ENCODE data around the gene FAM72A.
"Not testable (repeated sequence)": the region's sequence is repeated elsewhere in the genome, so short reads cannot be mapped to it uniquely, and the experiment has no call there.

Gene FAM72A

GRCh38 chr1:206202789-206203363, at the start of gene FAM72A:
Gene FAM72A, minus strand, starts transcription at chr1:206202839. Its CDS starts 814 bp downstream, at chr1:206202025.
- peak; percentile 99 for DNase-seq

GRCh38 chr1:206250953-206251681, 48.5 kb upstream of the FAM72A start:
- not testable (repeated sequence) for DNase-seq

GRCh38 chr1:206246129-206246886, 43.7 kb upstream of the FAM72A start:
- DNase-seq: not testable (repeated sequence)

DNA sequence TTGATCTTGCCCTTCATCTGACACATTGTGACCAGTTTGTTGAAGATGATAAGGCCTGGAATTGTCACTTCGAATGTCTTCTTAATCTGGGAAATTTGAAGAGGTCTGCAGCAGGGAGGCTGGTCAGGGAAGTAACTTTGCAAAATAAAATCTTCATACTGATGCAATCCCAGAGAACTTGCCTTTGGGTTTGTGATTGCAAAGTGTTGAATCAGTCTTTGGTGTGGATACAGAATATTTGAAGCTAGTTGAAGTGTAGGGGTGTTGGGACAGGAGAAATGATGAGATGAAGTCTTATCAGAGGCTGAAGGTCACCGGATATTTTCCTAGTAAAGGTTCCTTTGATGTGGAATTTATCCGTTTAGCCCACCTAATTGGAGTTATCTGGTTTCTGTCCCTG, 42.8 kb upstream of the FAM72A start:
- DNase-seq: not testable (repeated sequence)

- DNase-seq: not testable (repeated sequence)
Measured at GRCh38 chr1:206243335-206243734, 40.7 kb upstream of the FAM72A start.

DNA sequence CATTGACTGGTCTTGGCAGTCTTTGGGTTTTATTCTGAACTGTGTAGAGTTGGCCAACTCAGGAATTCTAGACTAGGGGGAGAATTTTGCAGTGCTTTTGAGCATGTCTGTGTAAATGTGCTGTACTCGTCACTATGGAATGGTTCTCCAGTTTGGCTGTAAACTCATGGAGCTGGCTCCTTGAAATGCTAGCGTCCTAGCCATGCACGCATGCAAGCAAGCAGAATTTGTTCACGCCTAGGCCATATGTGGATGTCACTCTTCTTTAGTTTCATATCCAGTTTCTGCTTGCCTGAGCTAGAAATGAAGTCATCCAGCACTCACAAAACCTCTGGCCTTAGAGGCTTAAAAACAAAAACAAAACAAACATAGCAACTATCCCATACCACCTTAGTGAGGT, 37.6 kb upstream of the FAM72A start:
- not testable (repeated sequence) for DNase-seq

- DNase-seq: not testable (repeated sequence)
Measured at GRCh38 chr1:206235190-206235589, 32.6 kb upstream of the FAM72A start.

DNA sequence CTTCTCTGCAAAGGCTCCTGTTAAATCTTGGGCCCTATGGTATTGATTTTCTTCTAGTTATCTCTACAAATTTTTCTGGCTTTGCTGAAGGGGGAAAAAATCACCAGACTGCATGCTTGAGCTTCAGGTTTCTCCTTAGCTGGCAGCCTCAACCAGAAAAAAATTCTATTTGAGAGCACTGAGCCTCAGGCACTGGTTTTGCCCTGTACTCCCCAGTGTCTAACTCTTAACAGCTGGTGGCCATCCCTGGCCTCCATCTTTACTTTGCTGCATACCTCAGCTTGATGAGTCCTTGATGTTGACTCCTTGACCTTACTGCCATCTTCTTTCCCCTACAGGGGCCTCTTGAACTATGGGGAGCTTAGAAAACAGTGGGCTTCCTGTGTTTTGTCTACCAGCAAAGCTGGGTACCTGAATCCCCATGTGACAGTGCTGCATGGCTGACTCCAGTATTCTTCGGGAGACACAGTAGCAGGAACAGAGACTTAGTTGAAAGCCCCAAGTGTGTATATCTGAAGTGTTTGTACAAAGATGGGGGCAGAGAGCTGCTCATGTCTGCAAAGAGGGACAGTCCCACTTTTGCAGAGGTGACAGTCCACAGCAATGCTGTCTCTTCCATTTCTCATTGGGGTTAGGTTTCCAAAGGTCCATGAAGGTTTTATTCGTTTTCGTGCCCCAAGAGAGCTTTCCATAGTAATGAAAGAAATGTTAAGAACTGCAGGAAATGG, 31.7 kb upstream of the FAM72A start:
- DNase-seq: not testable (repeated sequence)

DNA sequence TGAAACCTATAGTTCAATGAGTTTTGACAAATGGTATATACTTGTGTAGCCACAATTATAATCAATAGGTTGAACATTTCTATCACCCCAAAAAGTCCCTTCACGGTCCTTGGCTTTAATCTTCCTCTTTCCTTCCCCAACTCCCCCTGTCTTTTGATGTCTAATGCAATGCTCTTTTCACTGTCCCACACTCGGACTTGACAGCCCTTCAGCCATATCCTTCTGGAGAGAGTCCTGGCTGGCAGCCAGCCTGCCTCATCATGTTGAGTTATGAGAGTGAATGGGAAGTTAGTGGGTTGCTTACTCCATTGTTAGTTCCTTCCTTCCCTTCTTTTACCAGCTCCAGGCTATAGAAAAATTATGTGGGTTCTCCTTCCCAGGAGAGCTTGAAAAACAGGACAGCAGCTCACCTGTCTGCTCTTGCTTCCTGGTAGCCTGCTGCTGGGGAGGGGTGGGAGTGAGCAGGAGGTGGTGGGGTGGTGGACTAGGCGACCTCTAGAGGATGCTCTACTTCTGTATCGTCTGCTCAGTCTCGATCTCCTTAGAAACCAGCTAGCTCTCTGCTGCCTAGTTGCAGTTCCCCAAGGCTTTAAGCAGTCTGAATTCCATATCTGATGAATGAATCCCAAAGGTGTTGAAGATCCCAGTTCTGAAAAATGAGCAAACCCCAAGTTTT, 30.5 kb upstream of the FAM72A start:
- not testable (repeated sequence) for DNase-seq

DNA sequence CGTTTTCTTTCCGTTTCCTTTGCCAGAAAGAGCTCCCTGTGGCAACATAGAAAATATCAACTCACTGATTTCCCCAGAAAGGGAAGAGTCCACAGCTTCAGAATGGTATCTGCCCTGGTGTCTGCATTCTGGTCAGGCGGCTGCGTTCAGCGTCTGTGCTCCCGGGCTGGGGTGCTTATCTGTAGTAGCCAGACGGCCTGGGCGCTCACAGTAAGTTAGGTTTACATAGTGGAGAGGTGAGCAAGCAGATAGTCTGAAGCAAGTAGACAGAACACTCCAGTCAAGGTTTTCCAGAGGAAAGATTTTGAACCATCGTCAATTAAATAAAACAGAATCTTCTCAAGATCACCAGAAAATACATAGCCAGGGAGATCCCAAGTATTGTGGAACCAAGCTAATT, 29.4 kb upstream of the FAM72A start:
- not testable (repeated sequence) for DNase-seq

GRCh38 chr1:206229286-206229685, 26.6 kb upstream of the FAM72A start:
- DNase-seq: not testable (repeated sequence)

DNA sequence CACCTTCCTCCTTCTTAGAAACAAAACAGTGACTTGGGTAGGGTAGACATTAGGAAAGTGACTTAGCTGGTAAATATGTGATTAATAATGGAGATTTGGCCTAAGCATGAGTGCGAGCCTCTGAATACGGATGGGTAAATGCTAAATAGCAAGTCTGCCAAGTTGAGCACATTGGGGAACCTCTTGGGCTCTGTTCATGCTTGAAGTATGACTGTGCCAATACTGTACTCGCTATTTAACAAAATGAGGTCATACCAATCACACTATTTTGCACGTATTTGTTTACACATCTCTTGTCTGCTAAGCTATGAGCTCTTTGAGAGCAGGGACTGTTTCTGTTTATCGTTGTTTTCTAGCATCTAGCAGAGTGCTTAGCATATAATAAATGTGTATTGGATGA, 24.2 kb upstream of the FAM72A start:
- not testable (repeated sequence) for DNase-seq

DNA sequence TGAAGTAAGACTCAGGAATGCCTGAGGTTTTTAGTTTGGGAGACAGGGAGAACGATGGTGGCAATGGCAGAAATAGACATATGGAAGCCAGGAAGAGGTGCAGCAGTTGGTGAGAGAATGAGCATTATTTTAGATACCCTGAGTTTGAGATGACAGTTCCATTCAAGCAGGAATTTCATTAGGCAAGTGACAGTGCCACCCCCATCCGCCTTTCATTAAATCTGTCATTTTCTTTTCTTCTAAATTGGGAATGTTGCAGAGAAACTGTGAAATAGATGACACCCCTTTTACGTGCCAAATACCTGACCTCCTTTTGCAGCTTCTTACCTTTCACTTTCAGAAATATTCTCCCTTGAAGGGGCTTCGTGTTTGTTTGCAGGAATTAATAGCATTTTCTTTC, 22.7 kb upstream of the FAM72A start:
- DNase-seq: not testable (repeated sequence)

DNA sequence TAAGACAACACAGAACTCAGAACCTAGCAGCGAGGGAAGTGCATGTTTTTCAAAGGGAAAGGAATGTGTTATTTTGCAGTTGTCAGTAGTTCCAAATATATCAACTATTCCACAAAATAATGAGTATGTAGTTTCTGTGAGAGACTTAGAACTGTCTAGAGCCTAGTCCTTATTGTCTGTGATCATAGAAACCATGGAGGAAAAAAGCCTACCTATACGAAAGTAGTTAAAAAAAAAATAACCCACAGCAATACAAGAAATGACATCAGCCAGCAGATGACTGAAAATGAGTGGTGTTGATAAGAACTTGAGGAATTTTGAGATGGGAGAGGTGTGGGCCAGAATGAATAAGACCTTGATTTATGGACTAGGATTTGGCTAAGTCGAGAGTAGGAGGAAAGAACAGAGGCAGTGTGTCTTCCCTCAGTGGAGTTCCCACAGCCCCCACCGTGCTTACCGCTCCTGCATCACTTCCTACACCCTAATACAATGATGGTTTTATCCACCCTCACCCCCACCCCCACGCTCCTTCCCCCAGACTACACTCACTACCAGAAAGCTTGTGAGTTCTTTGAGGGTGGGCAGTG, 21.6 kb upstream of the FAM72A start:
- DNase-seq: not testable (repeated sequence)

DNA sequence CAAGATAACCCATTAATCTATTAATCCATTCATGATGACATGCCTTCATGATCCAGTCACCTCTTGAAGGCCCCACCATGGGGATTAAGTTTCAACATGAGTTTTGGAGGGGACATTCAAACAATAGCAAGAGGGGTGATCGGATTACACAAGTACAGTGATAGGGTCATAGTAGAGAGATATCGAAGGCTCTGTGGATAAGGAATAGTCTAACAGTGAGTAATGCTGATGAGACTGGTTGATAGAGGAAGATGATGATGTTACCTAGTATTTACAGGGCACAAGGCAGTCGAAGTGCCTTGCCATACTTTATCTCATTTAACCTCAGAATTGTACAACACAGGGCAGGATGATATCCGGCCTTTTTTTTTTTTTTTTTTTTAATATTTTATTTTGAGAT, 18.9 kb upstream of the FAM72A start:
- not testable (repeated sequence) for DNase-seq

DNA sequence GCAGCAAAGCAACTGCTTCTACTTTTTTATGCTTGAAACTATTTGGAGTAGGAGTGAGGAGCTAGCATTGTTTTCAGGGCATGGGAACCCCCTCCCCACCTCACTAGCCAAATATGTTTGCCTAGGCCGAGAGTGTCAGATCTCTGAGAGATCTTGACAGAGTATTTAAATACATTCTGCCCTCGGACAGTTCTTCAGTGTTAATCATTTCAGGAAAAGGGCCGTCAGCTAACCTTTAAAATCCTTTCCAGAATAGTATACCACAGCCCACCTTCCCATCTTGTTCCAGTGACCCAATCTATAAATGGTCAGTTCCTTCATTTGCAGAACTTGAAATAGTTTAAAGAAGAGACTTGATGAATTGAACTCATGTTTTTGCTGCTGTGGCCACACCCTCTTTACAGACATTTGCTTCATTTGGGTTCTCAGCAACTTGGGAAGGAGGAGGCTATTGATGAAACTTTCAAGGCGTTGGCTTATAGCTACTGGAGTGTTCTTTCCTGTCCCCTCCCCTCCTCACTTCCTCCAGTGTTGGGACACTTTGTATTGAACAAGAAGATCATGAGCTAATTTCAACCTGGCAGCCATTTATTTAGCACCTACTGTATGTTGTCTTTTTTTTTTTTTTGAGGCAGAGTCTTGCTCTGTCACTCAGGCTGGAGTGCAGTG, 17.8 kb upstream of the FAM72A start:
- not testable (repeated sequence) for DNase-seq

GRCh38 chr1:206219514-206220331, 17.1 kb upstream of the FAM72A start:
- not testable (repeated sequence) for DNase-seq

- not testable (repeated sequence) for DNase-seq
Measured at GRCh38 chr1:206218765-206219164, 16.1 kb upstream of the FAM72A start.

DNA sequence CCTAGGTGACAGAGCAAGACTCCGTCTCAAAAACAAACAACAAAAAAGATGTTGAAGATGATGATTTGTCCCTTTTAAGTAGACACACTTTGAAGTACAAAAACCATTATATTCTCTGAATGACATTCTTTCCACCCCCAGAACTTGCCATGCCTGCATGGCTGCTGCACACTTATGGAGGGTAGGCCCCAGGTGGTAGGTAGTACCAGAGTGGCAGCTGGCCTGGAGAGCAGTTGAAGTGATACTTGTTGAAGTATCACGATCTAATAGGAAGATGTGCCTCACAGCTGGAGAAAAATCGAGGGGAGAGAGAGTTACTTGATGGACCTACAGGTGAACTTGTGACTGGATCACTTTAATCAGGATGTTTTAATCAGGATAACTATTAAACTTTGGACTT, 15.6 kb upstream of the FAM72A start:
- not testable (repeated sequence) for DNase-seq
